ENCODE data around the gene HSD17B12. TPM values are rescaled to one million over a fixed set of nuclear protein-coding genes. Genes with fewer than 3 reads are reported as not detected.

HSD17B12 gene
- total and polyA plus RNA-seq, 2 of the 13 experiments (the other 11 are each of a cell fraction or from before 2014, with no cell fraction given): 50.3 to 117 TPM

- TF ChIP-seq, protein P1, sequence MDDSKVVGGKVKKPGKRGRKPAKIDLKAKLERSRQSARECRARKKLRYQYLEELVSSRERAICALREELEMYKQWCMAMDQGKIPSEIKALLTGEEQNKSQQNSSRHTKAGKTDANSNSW (CRISPR knock-in tag; IDR thresholded peaks at IDR 0.05; ENCODE audit: borderline replicate concordance): no peak
- TF ChIP-seq NFIC (IDR thresholded peaks at IDR 0.05; ENCODE audit: low read length) (no peak), ZNF709 (CRISPR knock-in tag; IDR thresholded peaks at IDR 0.05) (no peak), GTF2F1 (IDR thresholded peaks at IDR 0.05; ENCODE audit: low read length) (peak; percentile 46; the same call in 1 of the 2 replicates), NFIB (CRISPR knock-in tag; IDR thresholded peaks at IDR 0.05; ENCODE audit: borderline replicate concordance) (no peak), KAT7 (CRISPR knock-in tag; IDR thresholded peaks at IDR 0.05; ENCODE audit: borderline replicate concordance) (peak; percentile 89; the same call in 1 of the 2 replicates), JUND (CRISPR knock-in tag; IDR thresholded peaks at IDR 0.05) (no peak), U2AF2 (IDR thresholded peaks at IDR 0.05; ENCODE audit: low read depth, low read length) (no peak), ZNF225 (CRISPR knock-in tag; IDR thresholded peaks at IDR 0.05) (no peak; the same call in 1 of the 2 replicates), MXD1 (CRISPR knock-in tag; IDR thresholded peaks at IDR 0.05) (peak; percentile 79; the same call in 1 of the 2 replicates), ZNF205 (CRISPR knock-in tag; IDR thresholded peaks at IDR 0.05) (peak; percentile 45; the same call in 1 of the 2 replicates), ZBTB1 (CRISPR knock-in tag; IDR thresholded peaks at IDR 0.05; ENCODE audit: borderline replicate concordance) (no peak), PTBP1 (IDR thresholded peaks at IDR 0.05; ENCODE audit: low read depth, low read length, poor library complexity, severe bottlenecking) (peak; percentile 74), EP300 (IDR thresholded peaks at IDR 0.05; ENCODE audit: low read depth in 2 of 2, low read length in 2 of 2) (peak in 1 of 2 experiments; percentile 25; a peak in 1 of 4 replicates), EP300 (CRISPR knock-in tag; IDR thresholded peaks at IDR 0.05; ENCODE audit: borderline replicate concordance) (no peak), DDIT3 (CRISPR knock-in tag; IDR thresholded peaks at IDR 0.05) (no peak), ZNF572 (CRISPR knock-in tag; IDR thresholded peaks at IDR 0.05) (no peak)
- TF ChIP-seq, protein P2, sequence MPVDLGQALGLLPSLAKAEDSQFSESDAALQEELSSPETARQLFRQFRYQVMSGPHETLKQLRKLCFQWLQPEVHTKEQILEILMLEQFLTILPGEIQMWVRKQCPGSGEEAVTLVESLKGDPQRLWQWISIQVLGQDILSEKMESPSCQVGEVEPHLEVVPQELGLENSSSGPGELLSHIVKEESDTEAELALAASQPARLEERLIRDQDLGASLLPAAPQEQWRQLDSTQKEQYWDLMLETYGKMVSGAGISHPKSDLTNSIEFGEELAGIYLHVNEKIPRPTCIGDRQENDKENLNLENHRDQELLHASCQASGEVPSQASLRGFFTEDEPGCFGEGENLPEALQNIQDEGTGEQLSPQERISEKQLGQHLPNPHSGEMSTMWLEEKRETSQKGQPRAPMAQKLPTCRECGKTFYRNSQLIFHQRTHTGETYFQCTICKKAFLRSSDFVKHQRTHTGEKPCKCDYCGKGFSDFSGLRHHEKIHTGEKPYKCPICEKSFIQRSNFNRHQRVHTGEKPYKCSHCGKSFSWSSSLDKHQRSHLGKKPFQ (CRISPR knock-in tag; IDR thresholded peaks at IDR 0.05; ENCODE audit: insufficient replicate concordance): no peak
- TF ChIP-seq, protein P3, sequence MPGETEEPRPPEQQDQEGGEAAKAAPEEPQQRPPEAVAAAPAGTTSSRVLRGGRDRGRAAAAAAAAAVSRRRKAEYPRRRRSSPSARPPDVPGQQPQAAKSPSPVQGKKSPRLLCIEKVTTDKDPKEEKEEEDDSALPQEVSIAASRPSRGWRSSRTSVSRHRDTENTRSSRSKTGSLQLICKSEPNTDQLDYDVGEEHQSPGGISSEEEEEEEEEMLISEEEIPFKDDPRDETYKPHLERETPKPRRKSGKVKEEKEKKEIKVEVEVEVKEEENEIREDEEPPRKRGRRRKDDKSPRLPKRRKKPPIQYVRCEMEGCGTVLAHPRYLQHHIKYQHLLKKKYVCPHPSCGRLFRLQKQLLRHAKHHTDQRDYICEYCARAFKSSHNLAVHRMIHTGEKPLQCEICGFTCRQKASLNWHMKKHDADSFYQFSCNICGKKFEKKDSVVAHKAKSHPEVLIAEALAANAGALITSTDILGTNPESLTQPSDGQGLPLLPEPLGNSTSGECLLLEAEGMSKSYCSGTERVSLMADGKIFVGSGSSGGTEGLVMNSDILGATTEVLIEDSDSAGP (CRISPR knock-in tag; IDR thresholded peaks at IDR 0.05; ENCODE audit: borderline replicate concordance): peak; percentile 90
- TF ChIP-seq, protein P4, sequence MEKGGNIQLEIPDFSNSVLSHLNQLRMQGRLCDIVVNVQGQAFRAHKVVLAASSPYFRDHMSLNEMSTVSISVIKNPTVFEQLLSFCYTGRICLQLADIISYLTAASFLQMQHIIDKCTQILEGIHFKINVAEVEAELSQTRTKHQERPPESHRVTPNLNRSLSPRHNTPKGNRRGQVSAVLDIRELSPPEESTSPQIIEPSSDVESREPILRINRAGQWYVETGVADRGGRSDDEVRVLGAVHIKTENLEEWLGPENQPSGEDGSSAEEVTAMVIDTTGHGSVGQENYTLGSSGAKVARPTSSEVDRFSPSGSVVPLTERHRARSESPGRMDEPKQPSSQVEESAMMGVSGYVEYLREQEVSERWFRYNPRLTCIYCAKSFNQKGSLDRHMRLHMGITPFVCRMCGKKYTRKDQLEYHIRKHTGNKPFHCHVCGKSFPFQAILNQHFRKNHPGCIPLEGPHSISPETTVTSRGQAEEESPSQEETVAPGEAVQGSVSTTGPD (CRISPR knock-in tag; IDR thresholded peaks at IDR 0.05): peak; percentile 54; the same call in 1 of the 2 replicates
Observed at GRCh38 chr11:43643898-43644620, 36.5 kb upstream of the HSD17B12 start (continued).
